Skin epidermis (tissue), 12 donors: ENCODE results near the gene ISG20L2.

Source experiments
- H3K27ac ChIP-seq, 21 experiments: fragments of 200-600 bp; sonication (generic) in 11 of 21; one replicate each; pipeline ENCODE4 v1.5.0; 2020; ENCODE audit warnings: mild to moderate bottlenecking in 3 of 21, inconsistent platforms in 2 of 21, moderate library complexity in 2 of 21
- H3K4me3 ChIP-seq, 7 experiments: fragments of 200-600 bp; sonication (generic) in 2 of 7; one replicate each; pipeline ENCODE4 v1.5.0; 2020; ENCODE audit warnings: inconsistent platforms in 2 of 7, mild to moderate bottlenecking in 2 of 7, moderate library complexity in 1 of 7

Gene ISG20L2

GRCh38 chr1:156711011-156711817 is 17.4 kb downstream of the ISG20L2 start:
- no peak overlapping the region for H3K4me3 ChIP-seq
- H3K27ac ChIP-seq, result peak overlapping the region in 18 of 21 experiments; percentile 5 to 91 (median 58)

GRCh38 chr1:156709757-156710489 is 18.6 kb downstream of the ISG20L2 start:
- peak overlapping the region in 20 of 21 experiments; percentile 18 to 91 (median 70) for H3K27ac ChIP-seq
- no peak overlapping the region for H3K4me3 ChIP-seq

- H3K27ac ChIP-seq, result peak overlapping the region in 19 of 21 experiments; percentile 35 to 91 (median 72)
- H3K4me3 ChIP-seq, result no peak overlapping the region
Observed at GRCh38 chr1:156709031-156709430, 19.5 kb downstream of the ISG20L2 start.

GRCh38 chr1:156708218-156708661 is 20.3 kb downstream of the ISG20L2 start:
- H3K4me3 ChIP-seq, result no peak overlapping the region
- peak overlapping the region in 20 of 21 experiments; percentile 37 to 91 (median 79) for H3K27ac ChIP-seq

GRCh38 chr1:156707417-156708217 is 20.9 kb downstream of the ISG20L2 start:
- H3K27ac ChIP-seq, result peak overlapping the region in 20 of 21 experiments; percentile 45 to 91 (median 80)
- H3K4me3 ChIP-seq, result no peak overlapping the region

- Histone ChIP-seq H3K4me3 (peak overlapping the region; percentile 29 to 50 (median 40)), H3K27ac (peak overlapping the region in 20 of 21 experiments; percentile 45 to 91 (median 80))
Observed at GRCh38 chr1:156706657-156707416, 21.7 kb downstream of the ISG20L2 start.

- Histone ChIP-seq H3K4me3 (peak overlapping the region; percentile 29 to 50 (median 40)), H3K27ac (peak overlapping the region; percentile 45 to 91 (median 80))
Observed at GRCh38 chr1:156705918-156706656, 22.5 kb downstream of the ISG20L2 start.

GRCh38 chr1:156705321-156705917 is 23.1 kb downstream of the ISG20L2 start, which contains the start of gene CRABP2:
TSS of gene CRABP2 (minus strand) at chr1:156705583. CDS start at chr1:156705446, 137 bp downstream.
- H3K4me3 ChIP-seq, result peak within 1 kb of the TSS; percentile 29 to 50 (median 40)
- H3K27ac ChIP-seq, result peak within 1 kb of the TSS; percentile 45 to 91 (median 80)

- Histone ChIP-seq H3K4me3 (peak overlapping the region; percentile 29 to 50 (median 40)), H3K27ac (peak overlapping the region in 20 of 21 experiments; percentile 45 to 91 (median 80))
Observed at GRCh38 chr1:156704930-156705320, 23.6 kb downstream of the ISG20L2 start.

GRCh38 chr1:156704166-156704711 is 24.3 kb downstream of the ISG20L2 start:
- peak overlapping the region in 18 of 21 experiments; percentile 45 to 91 (median 80) for H3K27ac ChIP-seq

GRCh38 chr1:156703741-156704140 is 24.8 kb downstream of the ISG20L2 start:
- H3K27ac ChIP-seq, result peak overlapping the region in 17 of 21 experiments; percentile 37 to 91 (median 80)
- H3K4me3 ChIP-seq, result peak overlapping the region; percentile 29 to 50 (median 40)

More at GRCh38 chr1:156704166-156704711, 24.3 kb downstream of the ISG20L2 start:
- H3K4me3 ChIP-seq, result peak overlapping the region; percentile 29 to 50 (median 40)

GRCh38 chr1:156703336-156703735 is 25.2 kb downstream of the ISG20L2 start:
- H3K4me3 ChIP-seq, result peak overlapping the region; percentile 29 to 50 (median 40)
- H3K27ac ChIP-seq, result peak overlapping the region in 13 of 21 experiments; percentile 60 to 91 (median 83)

- peak overlapping the region in 3 of 21 experiments; percentile 7 to 57 (median 18) for H3K27ac ChIP-seq
Observed at GRCh38 chr1:156700736-156701531, 27.6 kb downstream of the ISG20L2 start.

GRCh38 chr1:156698995-156699394 is 29.6 kb downstream of the ISG20L2 start:
- no peak overlapping the region for H3K4me3 ChIP-seq
- H3K27ac ChIP-seq, result no peak overlapping the region

More at GRCh38 chr1:156700736-156701531, 27.6 kb downstream of the ISG20L2 start:
- no peak overlapping the region for H3K4me3 ChIP-seq

GRCh38 chr1:156697481-156697880 is 31.1 kb downstream of the ISG20L2 start:
- no peak overlapping the region for H3K4me3 ChIP-seq
- H3K27ac ChIP-seq, result no peak overlapping the region

- Histone ChIP-seq H3K4me3 (no peak overlapping the region), H3K27ac (no peak overlapping the region)
Observed at GRCh38 chr1:156696755-156697154, 31.8 kb downstream of the ISG20L2 start.
